Lower lobe of right lung (tissue), 2 donors: ENCODE data around the gene FAM111A. TPM values are rescaled to one million over a fixed set of nuclear protein-coding genes. Genes with fewer than 3 reads are reported as not detected.
"Not testable (repeated sequence)": the region's sequence is repeated elsewhere in the genome, so short reads cannot be mapped to it uniquely, and the experiment has no call there.

ENCODE experiments used
- ATAC-seq, 2 donors: fragments of 200-7000 bp; cut with Tn5 transposase; one replicate each; pipeline ENCODE4 v1.9.1; 2020 to 2022; ENCODE audit warnings: mild to moderate bottlenecking in 2 of 2, moderate library complexity in 2 of 2
- DNase-seq: peaks from one replicate; pipeline ENCODE4 v3.0.0-alpha.2; 2020
- H3K27ac ChIP-seq: fragments of 200-600 bp; one replicate; pipeline ENCODE4 v1.8.0; 2022
- H3K27me3 ChIP-seq: fragments of 200-600 bp; one replicate; pipeline ENCODE4 v1.8.0; 2022; ENCODE audit warnings: low read depth
- H3K36me3 ChIP-seq: fragments of 200-600 bp; one replicate; pipeline ENCODE4 v1.8.0; 2022; ENCODE audit warnings: mild to moderate bottlenecking
- H3K4me1 ChIP-seq: fragments of 200-600 bp; one replicate; pipeline ENCODE4 v1.8.0; 2022
- H3K4me3 ChIP-seq: fragments of 200-600 bp; one replicate; pipeline ENCODE4 v1.8.0; 2022; ENCODE audit warnings: mild to moderate bottlenecking
- H3K9me3 ChIP-seq: fragments of 200-600 bp; one replicate; pipeline ENCODE4 v1.8.0; 2022
- CTCF ChIP-seq: fragments of 200-600 bp; IDR thresholded peaks from one replicate; pipeline ENCODE4 v1.8.0; 2022; ENCODE audit warnings: antibody characterized with exemption, mild to moderate bottlenecking
- intact Hi-C: fragments of 100-400 bp; cut with DNase I; formaldehyde crosslinking; loops from one replicate; pipeline ENCODE4 v1.11.0; 2022
- total RNA-seq: library from RNA; stranded (reverse); fragmentation: NEBNext Ultra II Directional; extraction: Animal tissue kit (Norgen Biotek cat#: 25700); gene quantifications from one replicate; pipeline ENCODE4 v1.2.1, GENCODE V29; 2021
- donor health status: DM: no; HTN: yes; CAD: no; lungs with severe emphysema.

Gene FAM111A
- total RNA-seq, 1 donor from 2014 or later, result 68.4 TPM

GRCh38 chr11:59117774-59118173, 24.9 kb upstream of the FAM111A start:
- intact Hi-C loops, result no loop called here
- no peak for ATAC-seq
- H3K36me3 ChIP-seq, result no peaks in the 10 kb centered on the region

GRCh38 chr11:59119826-59120225, 22.8 kb upstream of the FAM111A start:
- Histone ChIP-seq H3K36me3 (no peaks in the 10 kb centered on the region), H3K4me1 (no peaks in the 10 kb centered on the region), H3K27me3 (no peaks in the 10 kb centered on the region), H3K4me3 (no peak overlapping the region), H3K27ac (no peak overlapping the region), H3K9me3 (peaks cover 17% of the 10 kb centered on the region)
- ATAC-seq (no peak), DNase-seq (no peak)
- TF ChIP-seq CTCF, result no peak
- intact Hi-C loops, result no loop called here

More at GRCh38 chr11:59117774-59118173, 24.9 kb upstream of the FAM111A start:
- peaks cover 17% of the 10 kb centered on the region for H3K9me3 ChIP-seq
- H3K27me3 ChIP-seq, result no peaks in the 10 kb centered on the region
- no peak for TF ChIP-seq CTCF
- no peak for DNase-seq
- H3K4me1 ChIP-seq, result no peaks in the 10 kb centered on the region
- no peak overlapping the region for H3K27ac ChIP-seq
- H3K4me3 ChIP-seq, result no peak overlapping the region

- Histone ChIP-seq H3K27me3 (no peaks in the 10 kb centered on the region), H3K4me3 (no peak overlapping the region), H3K4me1 (no peaks in the 10 kb centered on the region), H3K9me3 (peaks cover 8% of the 10 kb centered on the region), H3K27ac (no peak overlapping the region), H3K36me3 (peaks cover 67% of the 10 kb centered on the region)
- DNase-seq, result peak; percentile 89
- intact Hi-C loops, result no loop called here
- peak; percentile 96 to 98 for ATAC-seq
- peak; percentile 99 for TF ChIP-seq CTCF
Measured at GRCh38 chr11:59135648-59136461, 6.8 kb upstream of the FAM111A start.

- intact Hi-C loops, H3K4me3 ChIP-seq, ATAC-seq, H3K9me3 ChIP-seq, H3K27ac ChIP-seq, DNase-seq, H3K27me3 ChIP-seq, H3K4me1 ChIP-seq: not testable (repeated sequence)
- peaks cover 64% of the 10 kb centered on the region for H3K36me3 ChIP-seq
Measured at GRCh38 chr11:59136551-59136950, 6.1 kb upstream of the FAM111A start.

GRCh38 chr11:59137190-59137589, 5.5 kb upstream of the FAM111A start:
- Histone ChIP-seq H3K36me3 (peaks cover 58% of the 10 kb centered on the region), H3K27me3 (no peaks in the 10 kb centered on the region), H3K4me3 (no peak overlapping the region), H3K9me3 (no peaks in the 10 kb centered on the region), H3K27ac (no peak overlapping the region), H3K4me1 (peaks cover 7% of the 10 kb centered on the region)
- no peak for DNase-seq
- intact Hi-C loops, result no loop called here
- no peak for ATAC-seq
- no peak for TF ChIP-seq CTCF

- Histone ChIP-seq H3K9me3 (no peaks in the 10 kb centered on the region), H3K27ac (no peak overlapping the region), H3K4me3 (no peak overlapping the region), H3K36me3 (peaks cover 45% of the 10 kb centered on the region), H3K27me3 (no peaks in the 10 kb centered on the region), H3K4me1 (peaks cover 11% of the 10 kb centered on the region)
- DNase-seq, result no peak
- TF ChIP-seq CTCF, result no peak
- no peak for ATAC-seq
- intact Hi-C loops, result no loop called here
Measured at GRCh38 chr11:59138643-59139042, 4.0 kb upstream of the FAM111A start.
